CD4-positive, alpha-beta T cell treated with Interferon alpha-2 for 1 hour (primary cell): ENCODE data around the gene IRF1.

Experiments used
- DNase-seq, 2 donors: peaks; one replicate each; pipeline ENCODE4 v3.0.0-alpha.2; 2020 to 2022

Gene IRF1

GRCh38 chr5:132473019-132473531 is 17.5 kb downstream of the IRF1 start:
- peak; percentile 94 to 95 for DNase-seq

GRCh38 chr5:132472431-132472830 is 18.1 kb downstream of the IRF1 start:
- DNase-seq = peak in 1 of 2 donors; percentile 33

GRCh38 chr5:132471944-132472343 is 18.6 kb downstream of the IRF1 start:
- DNase-seq = peak in 1 of 2 donors; percentile 36

GRCh38 chr5:132471151-132471907 is 19.2 kb downstream of the IRF1 start:
- DNase-seq = peak in 1 of 2 donors; percentile 57

- DNase-seq = no peak
These were observed 20.0 kb downstream of the IRF1 start for GRCh38 chr5:132470596-132470995.

GRCh38 chr5:132470010-132470392 is 20.6 kb downstream of the IRF1 start:
- peak in 1 of 2 donors; percentile 15 for DNase-seq

GRCh38 chr5:132469380-132470009 is 21.1 kb downstream of the IRF1 start:
- DNase-seq = peak in 1 of 2 donors; percentile 25

GRCh38 chr5:132468656-132469379 is 21.8 kb downstream of the IRF1 start:
- no peak for DNase-seq

GRCh38 chr5:132467287-132467984 is 23.1 kb downstream of the IRF1 start:
- DNase-seq = peak in 1 of 2 donors; percentile 33

GRCh38 chr5:132466433-132467286 is 23.9 kb downstream of the IRF1 start:
- DNase-seq = peak; percentile 83 to 87

GRCh38 chr5:132465059-132465707 is 25.4 kb downstream of the IRF1 start:
- DNase-seq = no peak

- peak; percentile 38 to 62 for DNase-seq
These were observed 26.2 kb downstream of the IRF1 start for GRCh38 chr5:132464156-132464939.

GRCh38 chr5:132463811-132464155 is 26.8 kb downstream of the IRF1 start:
- DNase-seq = peak in 1 of 2 donors; percentile 38

GRCh38 chr5:132462856-132463745 is 27.5 kb downstream of the IRF1 start:
- DNase-seq = no peak

- DNase-seq = no peak
These were observed 28.2 kb downstream of the IRF1 start for GRCh38 chr5:132462333-132462732.

- DNase-seq = no peak
These were observed 29.0 kb downstream of the IRF1 start for GRCh38 chr5:132461569-132462070.

GRCh38 chr5:132460846-132461568 is 29.6 kb downstream of the IRF1 start:
- no peak for DNase-seq
